GM12864 (cell line): ENCODE data around the gene KCNK18.

Source experiments
- DNase-seq: peaks from one replicate; pipeline ENCODE4 v3.0.0-alpha.2; 2011; ENCODE audit warnings: low read depth
- H3K4me3 ChIP-seq: 2 replicates; pipeline ENCODE4 v1.5.1; 2011; ENCODE audit warnings: mild to moderate bottlenecking, low read depth, low read length, control low read depth
- TF ChIP-seq, protein P1 (sequence below): IDR thresholded peaks from 2 replicates; pipeline ENCODE4 v1.5.1; 2011; ENCODE audit warnings: low read depth, mild to moderate bottlenecking, moderate library complexity, low read length, control low read depth, inconsistent platforms; ENCODE audit errors: missing control alignments

The KCNK18 gene

GRCh38 chr10:117214401-117214800 lies 17.1 kb downstream of the KCNK18 start:
- no peak overlapping the region for H3K4me3 ChIP-seq
- TF ChIP-seq, protein P1, sequence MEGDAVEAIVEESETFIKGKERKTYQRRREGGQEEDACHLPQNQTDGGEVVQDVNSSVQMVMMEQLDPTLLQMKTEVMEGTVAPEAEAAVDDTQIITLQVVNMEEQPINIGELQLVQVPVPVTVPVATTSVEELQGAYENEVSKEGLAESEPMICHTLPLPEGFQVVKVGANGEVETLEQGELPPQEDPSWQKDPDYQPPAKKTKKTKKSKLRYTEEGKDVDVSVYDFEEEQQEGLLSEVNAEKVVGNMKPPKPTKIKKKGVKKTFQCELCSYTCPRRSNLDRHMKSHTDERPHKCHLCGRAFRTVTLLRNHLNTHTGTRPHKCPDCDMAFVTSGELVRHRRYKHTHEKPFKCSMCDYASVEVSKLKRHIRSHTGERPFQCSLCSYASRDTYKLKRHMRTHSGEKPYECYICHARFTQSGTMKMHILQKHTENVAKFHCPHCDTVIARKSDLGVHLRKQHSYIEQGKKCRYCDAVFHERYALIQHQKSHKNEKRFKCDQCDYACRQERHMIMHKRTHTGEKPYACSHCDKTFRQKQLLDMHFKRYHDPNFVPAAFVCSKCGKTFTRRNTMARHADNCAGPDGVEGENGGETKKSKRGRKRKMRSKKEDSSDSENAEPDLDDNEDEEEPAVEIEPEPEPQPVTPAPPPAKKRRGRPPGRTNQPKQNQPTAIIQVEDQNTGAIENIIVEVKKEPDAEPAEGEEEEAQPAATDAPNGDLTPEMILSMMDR = no peak
- no peak for DNase-seq

- TF ChIP-seq, protein P1 = no peak
- DNase-seq = no peak
- H3K4me3 ChIP-seq = no peak overlapping the region
Measured at GRCh38 chr10:117215079-117215478, 17.8 kb downstream of the KCNK18 start.

GRCh38 chr10:117216028-117216427 lies 18.7 kb downstream of the KCNK18 start:
- no peak for DNase-seq
- H3K4me3 ChIP-seq = no peak overlapping the region
- TF ChIP-seq, protein P1 = no peak

DNA sequence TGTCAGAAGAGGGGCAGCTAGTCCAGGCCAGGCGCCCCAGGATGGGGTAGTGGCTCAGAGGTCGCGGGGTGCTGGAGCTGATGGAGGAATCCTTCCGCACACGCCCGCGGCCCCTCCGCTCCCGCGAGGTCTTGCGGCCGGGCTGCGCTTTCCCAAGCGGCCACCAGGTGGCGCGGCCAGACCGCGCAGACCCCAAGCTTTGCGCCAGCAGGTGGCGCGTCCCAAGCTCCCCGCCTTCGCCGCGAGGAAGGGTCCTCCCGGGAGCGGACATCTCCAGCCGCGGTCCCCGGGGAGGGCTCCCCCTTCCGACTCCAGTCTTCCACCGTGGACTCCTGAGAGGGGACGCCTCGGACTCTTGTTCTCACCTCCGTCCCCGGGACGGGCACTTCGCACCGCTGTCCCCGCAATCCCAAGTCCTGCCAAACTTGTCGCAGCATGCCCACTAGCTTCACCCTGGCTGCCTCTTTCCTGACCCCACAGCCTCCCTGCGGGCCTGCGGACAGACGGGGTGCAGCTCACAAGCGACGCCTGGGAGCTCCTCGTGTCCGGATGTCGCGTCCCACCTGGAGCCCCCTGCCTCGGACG lies 19.4 kb downstream of the KCNK18 start:
- DNase-seq = peak; percentile 19

DNA sequence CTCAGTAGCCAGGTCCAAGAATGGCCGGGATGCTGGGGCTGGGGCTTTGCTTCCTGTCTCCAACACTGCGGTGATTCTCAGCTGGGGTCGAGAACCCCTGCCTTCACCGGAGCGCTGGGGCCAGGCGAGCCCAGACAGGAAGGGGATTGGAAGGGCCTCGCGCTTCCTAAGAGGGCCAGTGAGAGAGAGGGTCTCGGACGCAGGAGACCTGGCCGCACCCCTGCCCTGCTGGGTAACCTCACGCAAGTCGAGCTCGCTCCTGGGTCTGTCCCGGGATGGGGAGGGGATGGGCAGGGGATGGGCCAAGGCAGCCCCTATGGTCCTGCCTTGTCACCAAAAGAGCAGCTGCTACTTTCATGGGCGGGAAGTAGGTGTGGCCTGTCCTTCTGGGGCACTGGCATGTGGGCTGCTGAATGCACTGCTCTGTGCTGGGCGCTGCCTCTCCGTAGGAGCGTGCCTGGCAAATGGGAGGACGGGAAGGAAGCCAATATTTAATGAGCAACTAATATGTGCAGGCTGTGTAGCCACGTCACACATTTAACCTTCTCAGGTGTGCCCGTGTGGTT lies 20.0 kb downstream of the KCNK18 start:
- TF ChIP-seq, protein P1 = no peak
- peak overlapping the region; percentile 69 for H3K4me3 ChIP-seq
- no peak for DNase-seq

More for the DNA sequence above, 19.4 kb downstream of the KCNK18 start:
- H3K4me3 ChIP-seq = peak overlapping the region; percentile 69
- TF ChIP-seq, protein P1 = peak; percentile 100

- TF ChIP-seq, protein P1 = no peak
- no peak overlapping the region for H3K4me3 ChIP-seq
- no peak for DNase-seq
Measured at GRCh38 chr10:117218654-117219053, 21.4 kb downstream of the KCNK18 start.
